Measurements from ENCODE around the gene PKD1.

PKD1 gene

DNA sequence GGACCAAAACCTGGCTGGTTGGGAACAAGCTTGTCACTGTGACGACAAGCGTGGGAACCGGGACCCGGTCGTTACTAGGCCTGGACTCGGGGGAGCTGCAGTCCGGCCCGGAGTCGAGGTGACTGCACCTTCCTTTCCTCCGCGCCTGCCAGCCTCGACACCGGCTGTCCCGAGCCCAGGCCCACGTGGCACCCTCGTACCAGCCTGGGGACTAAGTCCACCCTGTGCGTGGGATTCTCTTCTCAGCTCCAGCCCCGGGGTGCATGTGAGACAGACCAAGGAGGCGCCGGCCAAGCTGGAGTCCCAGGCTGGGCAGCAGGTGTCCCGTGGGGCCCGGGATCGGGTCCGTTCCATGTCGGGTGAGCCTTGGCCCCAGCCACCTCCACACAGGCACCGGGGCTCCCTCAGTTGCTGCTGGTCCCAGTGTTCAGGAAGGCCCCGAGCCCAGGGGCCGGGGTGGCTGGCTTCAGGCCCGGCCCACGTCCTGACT, 56.3 kb downstream of the PKD1 start:
- ChIA-PET CTCF (interaction anchor here (0.5 to 2.1 kb wide), 3 partner anchors 23 to 73 kb away, joined by 3 to 5 read pairs (median 4); no protein-coding TSS in a partner anchor), POLR2A (no interaction called here)
- peaks cover 7 to 81% (median 55%) of the 10 kb centered on the region in 4 experiments for H3K36me3 ChIP-seq (ENCODE audit: control insufficient read depth in 4 of 4, insufficient read depth in 4 of 4, low read length in 3 of 4)

DNA sequence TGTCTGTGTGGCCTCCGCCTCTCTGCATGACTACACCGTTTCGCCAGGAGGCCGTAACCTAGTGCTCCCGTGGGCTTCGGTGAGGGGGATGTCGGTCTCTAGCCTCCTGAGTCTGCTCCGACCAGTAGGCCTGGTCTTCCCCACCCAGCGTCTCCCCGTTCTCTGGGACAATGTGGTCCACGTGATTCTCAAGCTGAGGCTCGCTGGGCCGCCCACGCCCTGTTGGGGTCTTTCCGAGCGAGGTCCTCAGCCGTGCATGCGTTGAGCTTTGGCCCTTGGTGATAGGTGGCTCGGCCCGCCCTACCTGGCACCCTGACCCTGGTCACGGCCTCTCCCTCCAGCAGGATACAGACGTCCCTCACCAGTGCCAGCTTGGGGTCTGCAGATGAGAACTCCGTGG, 57.0 kb downstream of the PKD1 start:
- Histone ChIP-seq H3K4me1 (ENCODE audit: control extremely low read depth in 1 of 4, control insufficient read depth in 4 of 4, insufficient read depth in 4 of 4, low read length in 3 of 4) (no peaks in the 10 kb centered on the region), H3K27ac (ENCODE audit: insufficient read depth in 1 of 2, low read depth in 1 of 2, low read length in 2 of 2, poor library complexity in 1 of 2, severe bottlenecking in 2 of 2) (no peak overlapping the region), H3K4me3 (ENCODE audit: control insufficient read depth in 1 of 7, extremely low read depth in 1 of 7, insufficient read depth in 4 of 7, low read depth in 2 of 7, low read length in 6 of 7) (no peak overlapping the region), H3K36me3 (ENCODE audit: control insufficient read depth in 4 of 4, insufficient read depth in 4 of 4, low read length in 3 of 4) (peaks cover 7 to 82% (median 58%) of the 10 kb centered on the region in 4 experiments), H3K9me3 (ENCODE audit: control extremely low read depth in 1 of 5, control insufficient read depth in 4 of 5, insufficient read depth in 2 of 5, low read depth in 1 of 5, low read length in 4 of 5) (no peaks in the 10 kb centered on the region), H3K27me3 (replicated peaks in 2 of 5; ENCODE audit: control insufficient read depth in 4 of 5, insufficient read depth in 5 of 5, low read length in 4 of 5) (no peaks in the 10 kb centered on the region)
- CTCF ChIA-PET: interaction anchor here (0.5 to 2.1 kb wide), 2 partner anchors 22 to 74 kb away, joined by 3 to 5 read pairs; no protein-coding TSS in a partner anchor
- no peak for DNase-seq
- POLR2A ChIA-PET: no interaction called here
- WGBS (ENCODE audit: insufficient coverage): 97% methylated on average over 23 of the region's 23 CpGs

More for the DNA sequence above, 56.3 kb downstream of the PKD1 start:
- H3K9me3 ChIP-seq (ENCODE audit: control extremely low read depth in 1 of 5, control insufficient read depth in 4 of 5, insufficient read depth in 2 of 5, low read depth in 1 of 5, low read length in 4 of 5): no peaks in the 10 kb centered on the region
- H3K27ac ChIP-seq (ENCODE audit: insufficient read depth in 1 of 2, low read depth in 1 of 2, low read length in 2 of 2, poor library complexity in 1 of 2, severe bottlenecking in 2 of 2): no peak overlapping the region
- H3K27me3 ChIP-seq (replicated peaks in 2 of 5; ENCODE audit: control insufficient read depth in 4 of 5, insufficient read depth in 5 of 5, low read length in 4 of 5): no peaks in the 10 kb centered on the region
- no peak overlapping the region for H3K4me3 ChIP-seq (ENCODE audit: control insufficient read depth in 1 of 7, extremely low read depth in 1 of 7, insufficient read depth in 4 of 7, low read depth in 2 of 7, low read length in 6 of 7)
- H3K4me1 ChIP-seq (ENCODE audit: control extremely low read depth in 1 of 4, control insufficient read depth in 4 of 4, insufficient read depth in 4 of 4, low read length in 3 of 4): no peaks in the 10 kb centered on the region
- 96% methylated on average over 30 of the region's 30 CpGs for WGBS (ENCODE audit: insufficient coverage)
- no peak for DNase-seq

DNA sequence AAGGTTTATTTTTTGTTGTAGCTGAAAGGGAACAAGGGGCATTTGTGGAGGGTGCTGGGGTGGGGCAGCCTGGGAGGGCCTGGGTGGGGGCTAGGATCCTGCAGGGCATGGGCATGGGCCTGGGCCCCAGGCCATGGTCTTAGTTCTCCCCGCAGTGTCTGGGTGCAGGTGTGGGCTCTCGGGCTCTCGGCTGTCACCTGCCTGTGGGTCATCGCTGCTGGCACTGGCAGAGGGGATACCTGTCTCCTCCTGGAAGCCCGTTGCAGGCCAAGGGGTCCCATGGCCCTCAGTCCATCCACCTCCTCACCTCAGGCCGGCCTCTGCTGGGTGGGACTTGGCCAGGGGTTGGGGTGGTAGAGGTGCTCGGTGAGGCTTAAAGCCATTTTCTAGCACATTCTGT, 57.6 kb downstream of the PKD1 start:
- ChIA-PET CTCF (interaction anchor here (0.5 to 1.1 kb wide), 2 partner anchors 13 to 74 kb away, joined by 3 read pairs; no protein-coding TSS in a partner anchor), POLR2A (no interaction called here)
- no peak overlapping the region for H3K27ac ChIP-seq (ENCODE audit: insufficient read depth in 1 of 2, low read depth in 1 of 2, low read length in 2 of 2, poor library complexity in 1 of 2, severe bottlenecking in 2 of 2)
- peaks cover 7 to 83% (median 58%) of the 10 kb centered on the region in 4 experiments for H3K36me3 ChIP-seq (ENCODE audit: control insufficient read depth in 4 of 4, insufficient read depth in 4 of 4, low read length in 3 of 4)
- no peaks in the 10 kb centered on the region for H3K4me1 ChIP-seq (ENCODE audit: control extremely low read depth in 1 of 4, control insufficient read depth in 4 of 4, insufficient read depth in 4 of 4, low read length in 3 of 4)
- no peaks in the 10 kb centered on the region for H3K27me3 ChIP-seq (replicated peaks in 2 of 5; ENCODE audit: control insufficient read depth in 4 of 5, insufficient read depth in 5 of 5, low read length in 4 of 5)
- H3K4me3 ChIP-seq (ENCODE audit: control insufficient read depth in 1 of 7, extremely low read depth in 1 of 7, insufficient read depth in 4 of 7, low read depth in 2 of 7, low read length in 6 of 7): no peak overlapping the region
- WGBS (ENCODE audit: insufficient coverage): 100% methylated on average over 4 of the region's 7 CpGs
- H3K9me3 ChIP-seq (ENCODE audit: control extremely low read depth in 1 of 5, control insufficient read depth in 4 of 5, insufficient read depth in 2 of 5, low read depth in 1 of 5, low read length in 4 of 5): no peaks in the 10 kb centered on the region
- DNase-seq: no peak

DNA sequence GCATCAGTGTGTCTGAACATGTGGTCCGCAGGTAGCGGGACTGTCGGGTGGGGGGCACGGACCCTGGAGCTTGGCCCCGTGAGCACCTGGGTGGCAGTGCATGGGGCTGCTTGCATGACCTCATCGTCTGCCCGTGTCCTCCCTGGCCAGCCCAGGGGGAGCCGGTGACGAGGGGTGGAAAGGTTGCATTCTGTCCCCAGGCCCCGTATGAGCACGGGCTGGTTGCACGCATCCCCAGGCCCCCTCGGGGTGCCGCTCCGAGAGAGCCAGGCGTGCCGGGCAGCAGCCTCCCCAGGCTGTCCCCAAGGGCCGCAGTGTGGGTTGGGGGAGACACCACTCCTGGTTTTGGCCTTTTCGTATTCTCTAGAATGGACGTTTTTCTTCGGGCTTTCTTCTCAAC, 58.0 kb downstream of the PKD1 start:
- CTCF ChIA-PET: interaction anchor here (1.1 kb wide), 1 partner anchor 12 kb away, joined by 3 read pairs; no protein-coding TSS in a partner anchor
- no peak for DNase-seq
- H3K27ac ChIP-seq (ENCODE audit: insufficient read depth in 1 of 2, low read depth in 1 of 2, low read length in 2 of 2, poor library complexity in 1 of 2, severe bottlenecking in 2 of 2): no peak overlapping the region
- H3K36me3 ChIP-seq (ENCODE audit: control insufficient read depth in 4 of 4, insufficient read depth in 4 of 4, low read length in 3 of 4): peaks cover 7 to 83% (median 59%) of the 10 kb centered on the region in 4 experiments
- WGBS (ENCODE audit: insufficient coverage): 97% methylated on average over 10 of the region's 21 CpGs
- H3K4me3 ChIP-seq (ENCODE audit: control insufficient read depth in 1 of 7, extremely low read depth in 1 of 7, insufficient read depth in 4 of 7, low read depth in 2 of 7, low read length in 6 of 7): no peak overlapping the region
- H3K27me3 ChIP-seq (replicated peaks in 2 of 5; ENCODE audit: control insufficient read depth in 4 of 5, insufficient read depth in 5 of 5, low read length in 4 of 5): no peaks in the 10 kb centered on the region
- POLR2A ChIA-PET: no interaction called here
- no peaks in the 10 kb centered on the region for H3K4me1 ChIP-seq (ENCODE audit: control extremely low read depth in 1 of 4, control insufficient read depth in 4 of 4, insufficient read depth in 4 of 4, low read length in 3 of 4)
- no peaks in the 10 kb centered on the region for H3K9me3 ChIP-seq (ENCODE audit: control extremely low read depth in 1 of 5, control insufficient read depth in 4 of 5, insufficient read depth in 2 of 5, low read depth in 1 of 5, low read length in 4 of 5)

DNA sequence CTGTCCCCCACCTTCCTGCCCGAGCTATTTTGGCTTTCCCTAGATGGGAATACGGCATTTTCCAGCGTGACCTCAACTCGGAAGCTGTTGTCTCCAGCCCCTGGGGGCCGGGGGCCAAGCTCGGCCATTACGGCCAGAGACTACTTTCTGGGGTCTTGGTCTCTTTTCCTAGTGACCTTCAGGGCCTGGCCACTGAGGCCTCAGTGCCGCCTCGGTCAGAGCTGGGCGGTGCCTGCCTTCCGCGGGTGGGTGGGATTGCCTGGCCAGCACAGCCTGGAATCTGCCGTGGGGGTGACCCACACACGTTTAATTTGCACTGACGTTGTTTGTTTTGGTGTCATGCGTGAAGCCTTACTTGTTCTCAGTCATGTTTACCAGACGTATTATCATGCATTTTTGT, 58.7 kb downstream of the PKD1 start:
- no peaks in the 10 kb centered on the region for H3K27me3 ChIP-seq (replicated peaks in 2 of 5; ENCODE audit: control insufficient read depth in 4 of 5, insufficient read depth in 5 of 5, low read length in 4 of 5)
- H3K9me3 ChIP-seq (ENCODE audit: control extremely low read depth in 1 of 5, control insufficient read depth in 4 of 5, insufficient read depth in 2 of 5, low read depth in 1 of 5, low read length in 4 of 5): no peaks in the 10 kb centered on the region
- H3K27ac ChIP-seq (ENCODE audit: insufficient read depth in 1 of 2, low read depth in 1 of 2, low read length in 2 of 2, poor library complexity in 1 of 2, severe bottlenecking in 2 of 2): no peak overlapping the region
- H3K4me3 ChIP-seq (ENCODE audit: control insufficient read depth in 1 of 7, extremely low read depth in 1 of 7, insufficient read depth in 4 of 7, low read depth in 2 of 7, low read length in 6 of 7): no peak overlapping the region
- H3K4me1 ChIP-seq (ENCODE audit: control extremely low read depth in 1 of 4, control insufficient read depth in 4 of 4, insufficient read depth in 4 of 4, low read length in 3 of 4): no peaks in the 10 kb centered on the region
- WGBS (ENCODE audit: insufficient coverage): 98% methylated on average over 17 of the region's 17 CpGs
- CTCF ChIA-PET: interaction anchor here (1.1 to 1.2 kb wide), 3 partner anchors 11 to 60 kb away, joined by 3 read pairs; no protein-coding TSS in a partner anchor
- POLR2A ChIA-PET: no interaction called here
- H3K36me3 ChIP-seq (ENCODE audit: control insufficient read depth in 4 of 4, insufficient read depth in 4 of 4, low read length in 3 of 4): peaks cover 7 to 83% (median 57%) of the 10 kb centered on the region in 4 experiments
- DNase-seq: no peak

DNA sequence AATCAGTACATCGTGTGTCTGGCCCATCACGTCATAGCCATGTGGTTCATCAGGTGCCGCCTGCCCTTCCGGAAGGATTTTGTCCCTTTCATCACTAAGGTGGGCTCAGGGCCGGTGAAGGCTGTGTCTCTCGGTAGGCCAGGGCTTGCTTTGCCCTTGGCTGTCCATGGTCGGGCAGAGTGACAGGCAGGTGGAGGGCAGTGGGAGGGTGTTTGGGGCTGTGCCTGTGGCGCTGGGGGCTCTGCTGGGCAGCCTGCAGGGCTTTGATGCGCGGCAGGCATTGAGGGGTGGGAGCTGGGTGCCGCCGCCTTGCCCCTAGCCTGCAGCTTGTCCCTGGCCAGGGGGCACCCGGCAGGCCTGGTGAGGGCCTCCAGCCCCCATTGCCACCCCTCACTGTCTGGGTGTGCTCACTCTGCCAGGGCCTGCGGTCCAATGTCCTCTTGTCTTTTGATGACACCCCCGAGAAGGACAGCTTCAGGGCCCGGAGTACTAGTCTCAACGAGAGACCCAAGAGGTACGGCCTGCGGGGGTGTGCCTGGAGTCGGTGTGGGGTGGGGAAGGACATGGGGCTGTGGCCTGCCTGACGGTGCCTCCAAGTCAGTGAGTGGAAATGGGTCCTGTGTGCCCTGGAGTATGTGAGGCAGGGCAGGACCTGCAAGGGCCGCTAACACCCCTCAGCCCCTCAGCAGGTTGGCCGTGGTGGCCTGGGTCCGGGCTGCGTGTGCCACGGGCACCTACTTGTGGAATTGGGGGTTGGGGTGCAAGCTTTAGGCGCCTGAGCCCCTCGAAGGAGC, 59.4 kb downstream of the PKD1 start:
- H3K27me3 ChIP-seq (replicated peaks in 2 of 5; ENCODE audit: control insufficient read depth in 4 of 5, insufficient read depth in 5 of 5, low read length in 4 of 5): no peaks in the 10 kb centered on the region
- POLR2A ChIA-PET: no interaction called here
- no peak overlapping the region for H3K27ac ChIP-seq (ENCODE audit: insufficient read depth in 1 of 2, low read depth in 1 of 2, low read length in 2 of 2, poor library complexity in 1 of 2, severe bottlenecking in 2 of 2)
- CTCF ChIA-PET: interaction anchor here (1.1 to 1.2 kb wide), 2 partner anchors 13 to 59 kb away, joined by 3 read pairs; no protein-coding TSS in a partner anchor
- no peak for DNase-seq
- H3K9me3 ChIP-seq (ENCODE audit: control extremely low read depth in 1 of 5, control insufficient read depth in 4 of 5, insufficient read depth in 2 of 5, low read depth in 1 of 5, low read length in 4 of 5): no peaks in the 10 kb centered on the region
- no peak overlapping the region for H3K4me3 ChIP-seq (ENCODE audit: control insufficient read depth in 1 of 7, extremely low read depth in 1 of 7, insufficient read depth in 4 of 7, low read depth in 2 of 7, low read length in 6 of 7)
- peaks cover 7 to 82% (median 59%) of the 10 kb centered on the region in 4 experiments for H3K36me3 ChIP-seq (ENCODE audit: control insufficient read depth in 4 of 4, insufficient read depth in 4 of 4, low read length in 3 of 4)
- WGBS (ENCODE audit: insufficient coverage): over 99% methylated on average over 20 of the region's 28 CpGs
- no peaks in the 10 kb centered on the region for H3K4me1 ChIP-seq (ENCODE audit: control extremely low read depth in 1 of 4, control insufficient read depth in 4 of 4, insufficient read depth in 4 of 4, low read length in 3 of 4)

DNA sequence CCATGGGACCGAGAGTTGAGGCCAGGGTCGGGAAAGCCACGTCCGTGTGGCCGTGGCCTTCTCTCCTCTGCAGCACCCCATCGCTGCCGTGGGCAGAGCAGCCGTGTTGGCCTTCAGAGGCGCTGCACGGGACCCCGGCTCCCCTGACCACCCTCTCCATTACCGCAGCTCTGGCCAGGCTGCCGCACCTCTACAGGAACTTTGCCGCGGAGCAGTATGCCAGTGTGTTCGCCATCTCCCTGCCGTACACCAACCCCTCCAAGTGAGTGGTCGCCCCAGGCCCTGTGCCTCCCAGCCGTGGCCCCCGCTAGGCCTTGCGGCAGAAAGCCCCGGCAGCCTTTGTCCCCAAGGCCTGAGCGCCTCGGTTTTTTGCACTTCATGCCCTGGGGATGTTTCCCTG, 60.1 kb downstream of the PKD1 start:
- CTCF ChIA-PET: no interaction called here

More for the DNA sequence above, 60.1 kb downstream of the PKD1 start:
- WGBS (ENCODE audit: insufficient coverage): 98% methylated on average over 24 of the region's 24 CpGs
- DNase-seq: no peak
- Histone ChIP-seq H3K36me3 (ENCODE audit: control insufficient read depth in 4 of 4, insufficient read depth in 4 of 4, low read length in 3 of 4) (peaks cover 7 to 85% (median 59%) of the 10 kb centered on the region in 4 experiments), H3K27me3 (replicated peaks in 2 of 5; ENCODE audit: control insufficient read depth in 4 of 5, insufficient read depth in 5 of 5, low read length in 4 of 5) (no peaks in the 10 kb centered on the region), H3K9me3 (ENCODE audit: control extremely low read depth in 1 of 5, control insufficient read depth in 4 of 5, insufficient read depth in 2 of 5, low read depth in 1 of 5, low read length in 4 of 5) (no peaks in the 10 kb centered on the region), H3K4me1 (ENCODE audit: control extremely low read depth in 1 of 4, control insufficient read depth in 4 of 4, insufficient read depth in 4 of 4, low read length in 3 of 4) (no peaks in the 10 kb centered on the region), H3K27ac (ENCODE audit: insufficient read depth in 1 of 2, low read depth in 1 of 2, low read length in 2 of 2, poor library complexity in 1 of 2, severe bottlenecking in 2 of 2) (no peak overlapping the region), H3K4me3 (ENCODE audit: control insufficient read depth in 1 of 7, extremely low read depth in 1 of 7, insufficient read depth in 4 of 7, low read depth in 2 of 7, low read length in 6 of 7) (no peak overlapping the region)
- POLR2A ChIA-PET: no interaction called here

Data from common myeloid progenitor, CD34-positive (primary cell).